MCF 10A (cell line): Measurements from ENCODE around the gene RRP9. TPM values are rescaled to one million over a fixed set of nuclear protein-coding genes. Genes with fewer than 3 reads are reported as not detected.

Experiments used
- BruUV-seq: library from RNA; stranded (reverse); fragments of 400-500 nt; replicated peaks from 2 replicates; lab custom pipeline; 2021; lab: Mats Ljungman, UMichigan
- CTCF ChIA-PET: fragments of 300-600 bp; sonication (Branson Sonifier 250); formaldehyde crosslinking; extraction: SDS; loops from one replicate; lab custom pipeline; 2021; ENCODE audit warnings: antibody characterized with exemption, inconsistent platforms; lab: Yijun Ruan, JAX
- POLR2A ChIA-PET: fragments of 300-600, 350-650 bp; sonication (Branson Sonifier 250); formaldehyde crosslinking; extraction: SDS; loops from one replicate; lab custom pipeline; 2020; ENCODE audit warnings: antibody characterized with exemption, inconsistent platforms; lab: Yijun Ruan, JAX
- DNase-seq: peaks from one replicate; pipeline ENCODE4 v3.0.0-alpha.2; 2018; ENCODE audit not compliant: unreplicated experiment
- H3K27ac Mint-ChIP-seq: one replicate; pipeline ENCODE4 v1.8.0; 2022; ENCODE audit warnings: mild to moderate bottlenecking, low read depth, mixed read lengths; ENCODE audit not compliant: unreplicated experiment
- H3K27me3 Mint-ChIP-seq: one replicate; pipeline ENCODE4 v1.8.0; 2022; ENCODE audit warnings: mixed read lengths; ENCODE audit not compliant: insufficient read depth, unreplicated experiment
- H3K36me3 Mint-ChIP-seq: one replicate; pipeline ENCODE4 v1.8.0; 2022; ENCODE audit warnings: mild to moderate bottlenecking, moderate library complexity, mixed read lengths; ENCODE audit not compliant: insufficient read depth, unreplicated experiment
- H3K4me1 Mint-ChIP-seq: one replicate; pipeline ENCODE4 v1.8.0; 2022; ENCODE audit warnings: mixed read lengths; ENCODE audit not compliant: insufficient read depth, unreplicated experiment
- H3K4me3 Mint-ChIP-seq: one replicate; pipeline ENCODE4 v1.8.0; 2022; ENCODE audit warnings: mild to moderate bottlenecking, moderate library complexity, mixed read lengths; ENCODE audit not compliant: unreplicated experiment
- H3K9me3 Mint-ChIP-seq: one replicate; pipeline ENCODE4 v1.8.0; 2022; ENCODE audit warnings: mixed read lengths; ENCODE audit not compliant: unreplicated experiment
- CTCF ChIP-seq: fragments of 200-600 bp; IDR thresholded peaks from one replicate; pipeline ENCODE4 v1.8.0; 2022; ENCODE audit warnings: antibody characterized with exemption, mild to moderate bottlenecking; ENCODE audit not compliant: unreplicated experiment
- intact Hi-C: fragments of 100-400 bp; cut with micrococcal nuclease; formaldehyde crosslinking; loops from 2 replicates; pipeline ENCODE4 v1.14.1; 2022
- total RNA-seq: library from RNA; stranded (reverse); gene quantifications from 2 replicates; pipeline ENCODE4 v1.2.3, GENCODE V29; 2022

Gene RRP9
- total RNA-seq, 1 experiment from 2014 or later = 80.2 TPM

- BruUV-seq = no TSS peak
- Mint-ChIP-seq H3K27me3 (no peaks in the 10 kb centered on the region), H3K9me3 (no peaks in the 10 kb centered on the region), H3K36me3 (peaks cover 23% of the 10 kb centered on the region), H3K4me1 (peaks cover 16% of the 10 kb centered on the region), H3K4me3 (peak overlapping the region; percentile 92), H3K27ac (no peak overlapping the region)
- POLR2A ChIA-PET = interaction anchor here (0.5 to 5.8 kb wide), 12 partner anchors 20 to 344 kb away, joined by 3 to 127 read pairs (median 10); partner anchors contain the start of genes ABHD14A, ABHD14B, ACY1 and GLYCTK
- intact Hi-C loops = loop anchor here (5.0 kb wide), 1 partner anchor 179 kb away; no protein-coding TSS in a partner anchor
- no peak for TF ChIP-seq CTCF
- no peak for DNase-seq
- CTCF ChIA-PET = interaction anchor here (0.6 to 2.6 kb wide), 12 partner anchors 10 to 288 kb away, joined by 3 to 49 read pairs (median 7); partner anchors contain the start of genes ABHD14A, ABHD14B and ACY1
Observed at GRCh38 chr3:51943451-51944391, 2.0 kb upstream of the RRP9 start.

GRCh38 chr3:51942603-51943450 lies 1.1 kb upstream of the RRP9 start:
- ChIA-PET CTCF (interaction anchor here (0.6 to 2.6 kb wide), 24 partner anchors 8 to 1604 kb away, joined by 3 to 49 read pairs (median 4); partner anchors contain the start of genes ABHD14A, ABHD14B, ACY1 and PCBP4), POLR2A (interaction anchor here (0.5 to 5.8 kb wide), 19 partner anchors 8 to 1327 kb away, joined by 3 to 127 read pairs (median 7); partner anchors contain the start of genes ABHD14A, ABHD14B, ACY1 and DUSP7)
- H3K27me3 Mint-ChIP-seq = no peaks in the 10 kb centered on the region
- no peak for TF ChIP-seq CTCF
- DNase-seq = peak; percentile 67
- H3K36me3 Mint-ChIP-seq = peaks cover 28% of the 10 kb centered on the region
- no TSS peak for BruUV-seq
- peaks cover 16% of the 10 kb centered on the region for H3K4me1 Mint-ChIP-seq
- H3K9me3 Mint-ChIP-seq = no peaks in the 10 kb centered on the region
- intact Hi-C loops = loop anchor here (1.0 to 5.0 kb wide), 5 partner anchors 31 to 201 kb away; partner anchors contain the start of gene ABHD14B
- H3K27ac Mint-ChIP-seq = peak overlapping the region; percentile 95
- peak overlapping the region; percentile 92 for H3K4me3 Mint-ChIP-seq

GRCh38 chr3:51941463-51941797 lies 274 bp downstream of the RRP9 start:
- peaks cover 42% of the 10 kb centered on the region for H3K36me3 Mint-ChIP-seq
- DNase-seq = no peak
- H3K9me3 Mint-ChIP-seq = no peaks in the 10 kb centered on the region
- intact Hi-C loops = loop anchor here (5.0 kb wide), 1 partner anchor 181 kb away; no protein-coding TSS in a partner anchor
- H3K27ac Mint-ChIP-seq = peak overlapping the region; percentile 95
- POLR2A ChIA-PET = interaction anchor here (0.6 to 5.8 kb wide), 26 partner anchors 9 to 1468 kb away, joined by 3 to 127 read pairs (median 4); partner anchors contain the start of genes ABHD14A, ABHD14B, ACY1 and DCAF1
- TF ChIP-seq CTCF = no peak
- no peaks in the 10 kb centered on the region for H3K27me3 Mint-ChIP-seq
- BruUV-seq = no TSS peak
- CTCF ChIA-PET = interaction anchor here (0.5 to 2.6 kb wide), 24 partner anchors 9 to 1575 kb away, joined by 3 to 49 read pairs (median 4); partner anchors contain the start of genes ABHD14A and ABHD14B
- H3K4me1 Mint-ChIP-seq = peaks cover 16% of the 10 kb centered on the region
- H3K4me3 Mint-ChIP-seq = peak overlapping the region; percentile 92
